Measurements from ENCODE around the gene LPAR3.

LPAR3 gene

GRCh38 chr1:84845357-84845756 is 47.6 kb downstream of the LPAR3 start:
- H3K27ac ChIP-seq: no peak overlapping the region
- no peak for TF ChIP-seq Cebpa-rat (IDR thresholded peaks at IDR 0.05)

DNA sequence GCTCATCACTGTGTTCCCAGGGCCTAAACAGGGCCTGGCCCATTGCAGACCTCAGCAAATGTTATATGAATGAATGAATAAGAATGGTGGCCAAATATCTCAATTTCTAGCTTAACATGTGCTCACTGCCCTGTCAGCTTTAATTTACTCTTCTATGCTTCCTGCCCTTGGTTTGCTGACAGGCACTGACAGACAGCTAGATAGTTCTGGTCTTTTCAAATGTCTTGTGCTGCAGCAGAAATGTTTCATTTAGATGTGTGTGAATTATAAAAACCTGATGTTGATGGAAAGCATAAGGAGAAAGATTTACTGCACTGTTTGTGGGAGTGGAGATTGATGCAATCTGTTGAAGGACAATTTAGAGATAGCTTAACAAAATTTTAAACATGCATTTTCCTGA is 48.9 kb downstream of the LPAR3 start:
- no peak overlapping the region for H3K4me3 ChIP-seq
- no peak overlapping the region for H3K9ac ChIP-seq
- TF ChIP-seq Cebpa-rat (IDR thresholded peaks at IDR 0.05): no peak
- H3K27ac ChIP-seq: no peak overlapping the region
- H3K9me3 ChIP-seq (replicated peaks in 1 of 11): no peaks in the 10 kb centered on the region
- H4K20me1 ChIP-seq: no peaks in the 10 kb centered on the region
- H3K4me2 ChIP-seq: no peak overlapping the region
- H3K36me3 ChIP-seq: no peaks in the 10 kb centered on the region
- H3K4me1 ChIP-seq: peaks cover 0 to 15% (median 9%) of the 10 kb centered on the region in 10 experiments; a peak in 11 of 20 replicates
- H3K27me3 ChIP-seq: no peaks in the 10 kb centered on the region

More at GRCh38 chr1:84845357-84845756, 47.6 kb downstream of the LPAR3 start:
- H3K4me1 ChIP-seq: peaks cover 0 to 15% (median 9%) of the 10 kb centered on the region in 10 experiments; a peak in 11 of 20 replicates
- no peak overlapping the region for H3K4me3 ChIP-seq
- H3K27me3 ChIP-seq: no peaks in the 10 kb centered on the region
- H3K9me3 ChIP-seq (replicated peaks in 1 of 11): no peaks in the 10 kb centered on the region
- H3K9ac ChIP-seq: no peak overlapping the region
- H3K36me3 ChIP-seq: no peaks in the 10 kb centered on the region
- H4K20me1 ChIP-seq: no peaks in the 10 kb centered on the region
- no peak overlapping the region for H3K4me2 ChIP-seq

DNA sequence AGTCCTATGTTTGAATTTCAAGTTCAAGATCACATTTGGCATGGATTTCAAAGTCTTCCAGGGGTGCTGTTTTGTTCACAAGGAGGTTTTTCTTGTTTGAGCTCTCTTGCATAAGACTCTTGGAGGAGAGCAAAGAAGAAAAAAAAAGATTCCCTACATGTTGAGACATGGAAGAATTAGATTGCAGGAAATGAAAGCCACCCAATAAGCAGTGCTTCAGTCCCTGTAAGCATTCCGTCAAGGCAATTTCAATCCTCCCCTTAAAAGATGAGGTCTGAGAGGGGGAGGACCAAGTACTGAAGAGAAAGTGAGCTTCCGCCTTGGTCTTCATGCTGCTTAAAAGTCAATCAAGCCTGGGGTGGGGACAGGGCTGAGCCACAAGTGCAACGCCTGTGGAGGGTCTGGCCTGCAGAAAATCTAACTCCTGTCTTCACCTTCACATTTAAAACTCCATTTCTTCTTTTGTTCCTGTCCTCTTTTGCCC is 50.2 kb downstream of the LPAR3 start:
- peaks cover 0 to 12% (median 8%) of the 10 kb centered on the region in 10 experiments; a peak in 11 of 20 replicates for H3K4me1 ChIP-seq
- no peaks in the 10 kb centered on the region for H3K36me3 ChIP-seq
- no peak overlapping the region for H3K4me3 ChIP-seq
- no peaks in the 10 kb centered on the region for H3K27me3 ChIP-seq
- H3K9me3 ChIP-seq (replicated peaks in 1 of 11): no peaks in the 10 kb centered on the region
- H3K4me2 ChIP-seq: no peak overlapping the region
- H4K20me1 ChIP-seq: no peaks in the 10 kb centered on the region
- H3K27ac ChIP-seq: no peak overlapping the region
- no peak overlapping the region for H3K9ac ChIP-seq
- TF ChIP-seq Cebpa-rat (IDR thresholded peaks at IDR 0.05): no peak

DNA sequence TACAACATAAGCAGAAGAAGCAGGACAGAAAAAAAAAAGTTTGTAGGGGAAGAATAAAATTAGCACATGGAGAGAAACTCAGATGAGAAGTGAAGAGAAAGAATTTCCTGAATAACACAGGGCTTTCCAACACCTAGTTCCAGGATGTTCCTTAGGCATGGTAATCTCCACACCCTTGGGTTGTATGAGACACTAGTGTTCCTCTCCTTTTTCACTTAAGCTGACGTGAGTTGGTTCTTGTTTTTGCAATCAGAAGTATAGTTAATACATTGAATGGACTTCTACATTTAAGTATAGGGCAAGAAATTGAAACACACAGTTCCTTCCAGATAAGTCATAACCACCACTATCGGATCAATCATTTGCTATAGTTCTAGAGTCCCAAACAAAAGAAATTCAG is 51.0 kb downstream of the LPAR3 start:
- H3K4me3 ChIP-seq: no peak overlapping the region
- no peaks in the 10 kb centered on the region for H3K27me3 ChIP-seq
- no peaks in the 10 kb centered on the region for H3K36me3 ChIP-seq
- no peak overlapping the region for H3K27ac ChIP-seq
- TF ChIP-seq Cebpa-rat (IDR thresholded peaks at IDR 0.05): no peak
- H3K4me1 ChIP-seq: peaks cover 0 to 3% (median under 1%) of the 10 kb centered on the region in 10 experiments; a peak in 8 of 20 replicates
- H3K4me2 ChIP-seq: no peak overlapping the region
- no peaks in the 10 kb centered on the region for H3K9me3 ChIP-seq (replicated peaks in 1 of 11)
- H3K9ac ChIP-seq: no peak overlapping the region
- no peaks in the 10 kb centered on the region for H4K20me1 ChIP-seq

- Histone ChIP-seq H3K9ac (no peak overlapping the region), H3K27me3 (no peaks in the 10 kb centered on the region), H3K4me3 (no peak overlapping the region), H3K36me3 (no peaks in the 10 kb centered on the region), H3K27ac (no peak overlapping the region), H3K4me1 (no peaks in the 10 kb centered on the region), H3K4me2 (no peak overlapping the region), H4K20me1 (no peaks in the 10 kb centered on the region), H3K9me3 (replicated peaks in 1 of 11) (no peaks in the 10 kb centered on the region)
- no peak for TF ChIP-seq Cebpa-rat (IDR thresholded peaks at IDR 0.05)
These were observed 52.7 kb downstream of the LPAR3 start for GRCh38 chr1:84840346-84840745.

- no peaks in the 10 kb centered on the region for H3K4me1 ChIP-seq
- H3K36me3 ChIP-seq: no peaks in the 10 kb centered on the region
- no peak overlapping the region for H3K4me2 ChIP-seq
- no peaks in the 10 kb centered on the region for H3K9me3 ChIP-seq (replicated peaks in 1 of 11)
- H3K4me3 ChIP-seq: no peak overlapping the region
- H3K27me3 ChIP-seq: no peaks in the 10 kb centered on the region
- no peak overlapping the region for H3K27ac ChIP-seq
- no peak overlapping the region for H3K9ac ChIP-seq
- no peak for TF ChIP-seq Cebpa-rat (IDR thresholded peaks at IDR 0.05)
- H4K20me1 ChIP-seq: no peaks in the 10 kb centered on the region
These were observed 53.5 kb downstream of the LPAR3 start for GRCh38 chr1:84839544-84839943.

DNA sequence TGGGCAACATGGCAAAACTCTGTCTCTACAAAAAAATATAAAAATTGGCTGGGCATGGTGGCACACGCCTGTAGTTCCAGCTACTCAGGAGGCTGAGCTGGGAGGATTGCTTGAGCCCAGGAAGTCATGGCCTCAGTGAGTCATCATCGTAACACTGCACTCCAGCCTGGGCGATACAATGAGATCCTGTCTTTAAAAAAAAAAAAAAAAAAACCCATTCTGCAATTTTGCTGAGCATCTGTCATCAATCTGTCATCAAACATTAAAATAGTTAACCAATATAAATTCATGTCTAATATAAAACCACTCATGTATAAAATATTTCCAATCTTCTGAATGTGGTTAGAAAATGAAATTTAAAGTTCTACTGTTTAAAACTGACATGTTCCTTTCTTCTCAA is 56.9 kb downstream of the LPAR3 start:
- Histone ChIP-seq H3K4me1 (no peaks in the 10 kb centered on the region), H3K27ac (no peak overlapping the region), H4K20me1 (no peaks in the 10 kb centered on the region), H3K9me3 (replicated peaks in 1 of 11) (no peaks in the 10 kb centered on the region), H3K27me3 (no peaks in the 10 kb centered on the region), H3K9ac (no peak overlapping the region), H3K4me3 (no peak overlapping the region), H3K4me2 (no peak overlapping the region), H3K36me3 (no peaks in the 10 kb centered on the region)
- no peak for TF ChIP-seq Cebpa-rat (IDR thresholded peaks at IDR 0.05)

DNA sequence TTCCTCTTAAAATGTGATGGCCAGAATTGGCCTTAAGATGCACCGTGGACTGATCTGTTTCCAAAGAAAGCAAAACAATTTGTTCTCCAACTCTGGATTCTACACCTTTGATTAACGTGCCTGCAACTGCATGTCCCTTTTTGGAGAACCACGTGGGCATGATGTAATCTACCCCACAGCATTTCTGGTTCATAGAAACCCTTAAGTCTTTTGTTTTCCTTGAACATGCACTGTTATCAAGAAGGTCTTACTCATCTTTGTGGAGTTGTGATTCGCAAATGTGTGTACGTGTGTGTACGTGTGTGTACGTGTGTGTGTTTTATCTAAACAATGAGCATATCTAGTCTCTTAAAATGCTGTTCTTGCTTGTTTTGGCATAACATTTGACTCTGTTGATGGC is 57.8 kb downstream of the LPAR3 start:
- no peak overlapping the region for H3K9ac ChIP-seq

DNA sequence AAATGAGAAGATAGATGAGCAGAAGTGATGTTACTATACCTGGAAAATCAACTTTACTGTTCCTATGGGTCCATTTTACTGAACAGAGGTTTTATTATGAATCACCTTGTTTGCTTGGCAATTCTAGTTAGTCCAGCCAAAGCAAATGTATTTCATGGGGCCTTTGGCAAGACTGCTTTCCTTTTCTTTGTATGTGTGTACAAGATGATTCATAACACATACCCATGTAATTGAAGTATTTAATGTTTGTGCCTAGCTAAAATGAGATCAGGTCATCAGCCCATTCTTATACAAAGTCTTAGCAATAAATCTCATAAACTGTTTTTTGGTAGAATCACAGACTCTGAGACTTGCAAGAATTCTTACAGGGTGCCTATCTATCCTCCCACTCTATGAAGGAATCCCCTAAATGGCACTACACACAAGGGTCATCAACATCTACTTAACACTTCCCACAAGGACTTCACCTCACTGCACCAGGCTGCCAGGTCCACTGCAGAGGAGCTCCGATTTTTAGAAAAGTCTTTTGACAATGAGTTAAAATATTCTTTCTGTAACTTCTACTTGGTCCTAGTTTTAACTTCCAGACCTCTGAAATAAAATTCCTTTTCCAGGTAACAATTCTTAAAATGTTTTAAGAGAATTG is 58.5 kb downstream of the LPAR3 start:
- H3K9me3 ChIP-seq (replicated peaks in 1 of 11): no peaks in the 10 kb centered on the region
- no peak overlapping the region for H3K9ac ChIP-seq
- no peak overlapping the region for H3K4me2 ChIP-seq
- no peaks in the 10 kb centered on the region for H3K27me3 ChIP-seq
- H3K4me3 ChIP-seq: no peak overlapping the region
- H4K20me1 ChIP-seq: no peaks in the 10 kb centered on the region
- H3K4me1 ChIP-seq: no peaks in the 10 kb centered on the region
- H3K36me3 ChIP-seq: no peaks in the 10 kb centered on the region
- H3K27ac ChIP-seq: no peak overlapping the region
- no peak for TF ChIP-seq Cebpa-rat (IDR thresholded peaks at IDR 0.05)

More for the DNA sequence above, 57.8 kb downstream of the LPAR3 start:
- Histone ChIP-seq H3K36me3 (no peaks in the 10 kb centered on the region), H3K27ac (no peak overlapping the region), H3K4me3 (no peak overlapping the region), H3K9me3 (replicated peaks in 1 of 11) (no peaks in the 10 kb centered on the region), H3K27me3 (no peaks in the 10 kb centered on the region), H4K20me1 (no peaks in the 10 kb centered on the region), H3K4me1 (no peaks in the 10 kb centered on the region), H3K4me2 (no peak overlapping the region)
- TF ChIP-seq Cebpa-rat (IDR thresholded peaks at IDR 0.05): no peak

GRCh38 chr1:84833194-84833593 is 59.8 kb downstream of the LPAR3 start:
- H3K36me3 ChIP-seq: no peaks in the 10 kb centered on the region
- no peak overlapping the region for H3K4me2 ChIP-seq
- no peak overlapping the region for H3K27ac ChIP-seq
- no peaks in the 10 kb centered on the region for H3K27me3 ChIP-seq
- no peak overlapping the region for H3K9ac ChIP-seq
- no peaks in the 10 kb centered on the region for H3K4me1 ChIP-seq
- H3K9me3 ChIP-seq (replicated peaks in 1 of 11): no peaks in the 10 kb centered on the region
- H4K20me1 ChIP-seq: no peaks in the 10 kb centered on the region
- no peak for TF ChIP-seq Cebpa-rat (IDR thresholded peaks at IDR 0.05)
- H3K4me3 ChIP-seq: no peak overlapping the region

Measured in BLaER1 treated with 17β-estradiol and CSF1 and Interleukin-3, amounts not matched to agents 10 nM and 100 nM (cell line).